ENCODE results near the gene DHRS13. TPM values are rescaled to one million over a fixed set of nuclear protein-coding genes. Genes with fewer than 3 reads are reported as not detected.
"Not testable (repeated sequence)": the region's sequence is repeated elsewhere in the genome, so short reads cannot be mapped to it uniquely, and the experiment has no call there.

The DHRS13 gene
- total RNA-seq, 2 experiments from 2014 or later: 18.0 to 20.6 TPM

DNA sequence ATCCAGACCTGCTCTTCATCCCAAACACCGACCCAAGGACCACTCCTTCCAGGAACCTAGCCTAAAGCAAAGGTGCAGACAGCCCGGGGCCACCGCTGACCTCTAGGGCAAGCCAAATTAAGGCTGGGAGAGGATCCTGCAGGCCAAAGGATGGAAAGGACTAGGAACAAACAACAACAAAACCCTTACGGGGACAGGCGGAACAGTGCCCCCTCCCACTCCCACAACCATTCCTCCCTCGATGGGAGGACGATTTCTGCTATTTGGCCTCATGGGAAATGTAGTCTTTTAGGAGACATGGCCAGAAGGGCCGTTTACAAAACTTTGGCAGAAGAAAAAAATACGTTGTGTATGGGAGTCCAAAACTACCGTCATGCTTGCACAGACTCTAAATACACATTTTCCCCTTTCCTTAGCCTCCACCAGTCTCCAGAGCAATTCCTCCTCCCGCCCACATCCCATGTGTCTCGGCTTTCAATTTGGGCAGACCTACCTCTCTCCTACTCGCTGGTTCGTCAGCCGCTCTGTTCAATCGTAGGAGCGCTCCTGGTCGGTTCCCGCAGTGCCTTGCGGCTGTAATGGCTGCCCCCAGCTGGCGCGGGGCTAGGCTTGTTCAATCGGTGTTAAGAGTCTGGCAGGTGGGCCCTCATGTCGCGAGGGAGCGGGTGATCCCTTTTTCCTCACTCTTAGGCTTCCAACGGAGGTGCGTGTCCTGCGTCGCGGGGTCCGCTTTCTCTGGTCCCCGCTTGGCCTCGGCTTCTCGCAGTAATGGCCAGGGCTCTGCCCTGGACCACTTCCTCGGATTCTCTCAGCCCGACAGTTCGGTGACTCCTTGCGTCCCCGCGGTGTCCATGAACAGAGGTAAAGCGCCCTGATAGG is 48.2 kb downstream of the DHRS13 start, which contains the start of gene ERAL1:
Gene ERAL1, plus strand, starts transcription at position 560 of the 879 bp plus-strand sequence. Its CDS starts 19 bp downstream, at position 579.
- Mint-ChIP-seq H3K27me3 (no peaks in the 10 kb centered on the region), H3K27ac (peak within 1 kb of the TSS; percentile 86), H3K4me3 (peak within 1 kb of the TSS; percentile 81), H3K4me1 (ENCODE audit: low read depth) (peaks cover 23% of the 10 kb centered on the region), H3K9me3 (no peaks in the 10 kb centered on the region), H3K36me3 (peaks cover 15% of the 10 kb centered on the region)
- peak; percentile 92 for DNase-seq
- intact Hi-C loops (cut with micrococcal nuclease): loop anchor here (2.0 kb wide), 2 partner anchors 16 to 98 kb away; no protein-coding TSS in a partner anchor
- ChIA-PET POLR2A (interaction anchor here (1.0 to 2.2 kb wide), 3 partner anchors 12 to 47 kb away, joined by 3 to 7 read pairs (median 5); partner anchors contain the start of gene FAM222B), CTCF (interaction anchor here (0.7 kb wide), 1 partner anchor 48 kb away, joined by 3 read pairs; the partner anchor contains the start of gene DHRS13)

DNA sequence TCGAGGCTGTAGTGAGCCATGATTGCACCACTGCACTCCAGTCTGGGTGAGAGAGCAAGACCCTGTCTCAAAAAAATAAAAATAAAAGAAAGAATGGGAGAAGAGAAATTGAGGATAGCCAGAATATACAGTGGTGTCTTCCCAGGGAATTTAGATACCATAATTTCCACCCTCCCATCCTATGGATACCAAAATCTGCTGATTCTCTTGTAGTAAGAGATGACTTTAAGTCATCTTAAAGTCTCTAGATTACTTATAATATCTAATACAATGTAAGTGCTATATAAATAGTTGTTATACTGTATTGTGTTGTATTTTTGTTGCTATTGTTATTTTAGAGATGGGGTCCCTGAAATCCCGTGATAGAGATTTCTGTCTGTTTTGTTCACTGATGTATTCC is 49.6 kb downstream of the DHRS13 start:
- no peak for DNase-seq
- Mint-ChIP-seq H3K27me3 (no peaks in the 10 kb centered on the region), H3K9me3 (no peaks in the 10 kb centered on the region), H3K4me3 (no peak overlapping the region), H3K27ac (no peak overlapping the region), H3K4me1 (ENCODE audit: low read depth) (peaks cover 25% of the 10 kb centered on the region), H3K36me3 (peaks cover 5% of the 10 kb centered on the region)
- POLR2A ChIA-PET: interaction anchor here (1.4 kb wide), 1 partner anchor 11 kb away, joined by 5 read pairs; the partner anchor contains the start of gene FAM222B
- CTCF ChIA-PET: interaction anchor here (0.7 kb wide), 1 partner anchor 40 kb away, joined by 3 read pairs; no protein-coding TSS in a partner anchor
- intact Hi-C loops (cut with micrococcal nuclease): no loop called here

DNA sequence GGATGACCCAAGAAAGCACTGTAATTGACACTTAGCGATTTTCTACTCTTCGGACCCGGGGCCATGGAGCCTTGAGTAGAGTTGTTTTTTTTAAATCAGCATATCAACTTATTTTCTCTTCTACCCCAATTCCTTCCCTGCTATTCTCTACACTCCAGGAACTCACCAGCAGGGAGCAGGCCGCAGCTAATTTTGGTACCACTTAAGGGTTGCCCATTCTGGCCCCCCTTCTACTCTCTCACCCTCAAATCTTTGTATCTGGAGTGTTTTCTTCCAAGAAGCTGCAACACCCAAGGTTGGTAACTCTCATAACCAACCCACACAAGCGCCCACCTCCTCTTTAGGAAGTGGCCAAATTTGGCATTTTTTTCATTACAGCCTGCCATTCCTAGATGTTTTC is 53.6 kb downstream of the DHRS13 start:
- POLR2A ChIA-PET: interaction anchor here (0.7 to 1.1 kb wide), 2 partner anchors 43 to 109 kb away, joined by 3 to 4 read pairs; no protein-coding TSS in a partner anchor
- intact Hi-C loops (cut with micrococcal nuclease): loop anchor here (2.0 kb wide), 1 partner anchor 54 kb away; the partner anchor contains the start of gene DHRS13

DNA sequence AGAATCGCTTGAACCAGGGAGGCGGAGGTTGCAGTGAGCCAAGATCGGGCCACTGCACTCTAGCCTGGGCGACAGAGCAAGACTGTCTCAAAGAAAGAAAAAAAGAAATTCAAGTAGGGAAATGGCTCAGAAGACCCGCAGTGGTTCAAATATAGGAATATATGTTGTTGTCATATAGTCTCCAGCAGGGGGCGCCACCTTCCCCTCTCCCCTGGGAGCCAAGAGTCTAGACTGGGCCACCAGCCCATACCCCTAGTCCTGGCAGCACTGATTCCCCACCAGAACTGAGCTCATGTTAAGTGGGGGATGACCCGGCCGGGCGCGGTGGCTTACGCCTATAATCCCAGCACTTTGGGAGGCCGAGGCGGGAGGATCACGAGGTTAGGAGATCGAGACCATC is 54.2 kb downstream of the DHRS13 start:
- ChIA-PET CTCF (interaction anchor here (0.7 to 2.9 kb wide), 24 partner anchors 10 to 121 kb away, joined by 3 to 19 read pairs (median 4); partner anchors contain the start of genes DHRS13 and FLOT2), POLR2A (interaction anchor here (0.7 to 1.1 kb wide), 2 partner anchors 44 to 110 kb away, joined by 3 to 4 read pairs; no protein-coding TSS in a partner anchor)
- DNase-seq: peak; percentile 77
- intact Hi-C loops (cut with micrococcal nuclease): loop anchor here (1.0 to 2.0 kb wide), 2 partner anchors 28 to 54 kb away; partner anchors contain the start of gene DHRS13
- H3K9me3 Mint-ChIP-seq; H3K4me1 Mint-ChIP-seq (ENCODE audit: low read depth); H3K27me3 Mint-ChIP-seq; H3K27ac Mint-ChIP-seq; H3K4me3 Mint-ChIP-seq; H3K36me3 Mint-ChIP-seq: not testable (repeated sequence)

More for the DNA sequence above, 53.6 kb downstream of the DHRS13 start:
- H3K27ac Mint-ChIP-seq: no peak overlapping the region
- peaks cover 4% of the 10 kb centered on the region for H3K4me1 Mint-ChIP-seq (ENCODE audit: low read depth)
- H3K36me3 Mint-ChIP-seq: no peaks in the 10 kb centered on the region
- H3K27me3 Mint-ChIP-seq: no peaks in the 10 kb centered on the region
- peak; percentile 43 for DNase-seq
- H3K4me3 Mint-ChIP-seq: no peak overlapping the region
- no peaks in the 10 kb centered on the region for H3K9me3 Mint-ChIP-seq
- CTCF ChIA-PET: interaction anchor here (0.6 to 2.9 kb wide), 28 partner anchors 9 to 122 kb away, joined by 3 to 19 read pairs (median 4); partner anchors contain the start of genes DHRS13 and FLOT2

Small RNAs within 50 kb of the gene (microRNA-seq; reads per million reads assigned to microRNA genes)
- gene MIR451B (ENCODE audit: borderline microRNAs expressed, borderline number of aligned reads, borderline replicate concordance): not detected

Other genes starting within 250 kb of the DHRS13 start
- gene SDF2, start 241.2 kb downstream of the DHRS13 start, total RNA-seq: 10 to 100 TPM; 38.4 to 43.5 TPM
- 10 to 100 TPM; 59.4 to 65.9 TPM for gene SUPT6H, start 240.9 kb downstream of the DHRS13 start, total RNA-seq
- gene PROCA1, start 191.2 kb downstream of the DHRS13 start, total RNA-seq: 1 to 10 TPM; 4.5 TPM
- 1 to 10 TPM; 4.9 to 6.6 TPM for gene RAB34, start 185.2 kb downstream of the DHRS13 start, total RNA-seq
- 1,000 to 10,000 TPM; 2,357 to 2,419 TPM for gene RPL23A, start 183.1 kb downstream of the DHRS13 start, total RNA-seq
- 1 to 10 TPM; 9.1 to 9.5 TPM for gene TLCD1, start 176.8 kb downstream of the DHRS13 start, total RNA-seq
- 1 to 10 TPM; 3.4 to 4.0 TPM for gene NEK8, start 174.3 kb downstream of the DHRS13 start, total RNA-seq
- 10 to 100 TPM; 83.0 to 83.9 TPM for gene TRAF4, start 159.1 kb downstream of the DHRS13 start, total RNA-seq
- 10 to 100 TPM; 18.6 to 21.5 TPM for gene FAM222B, start 60.3 kb downstream of the DHRS13 start, total RNA-seq
- 10 to 100 TPM; 43.0 to 48.5 TPM for gene ERAL1, start 48.1 kb downstream of the DHRS13 start, total RNA-seq
- gene FLOT2, start 5.3 kb downstream of the DHRS13 start, total RNA-seq: 100 to 1,000 TPM; 110 to 118 TPM
- 10 to 100 TPM; 44.0 to 44.8 TPM for gene PHF12, start 48.4 kb upstream of the DHRS13 start, total RNA-seq
- not detected for gene SEZ6, start 103.0 kb upstream of the DHRS13 start, total RNA-seq
- gene PIPOX, start 140.1 kb upstream of the DHRS13 start, total RNA-seq: 1 to 10 TPM; 1.5 to 2.4 TPM